A549 (cell line): Measurements from ENCODE around the gene RPTOR. TPM values are rescaled to one million over a fixed set of nuclear protein-coding genes. Genes with fewer than 3 reads are reported as not detected.

ENCODE experiments used
- ATAC-seq, 2 experiments: fragments of 200-7000 bp in 1 of 2; fragments of >200 bp in 1 of 2; cut with Nextera tagmentation in 1 of 2; cut with Tn5 transposase in 1 of 2; 3 replicates each; pipeline versions ENCODE4 v1.8.0 to v1.9.1; 2018 to 2020; ENCODE audit warnings: mild to moderate bottlenecking in 1 of 2, moderate library complexity in 1 of 2
- CTCF ChIA-PET: fragments of 300-600 bp; sonication (Branson Sonifier 250); formaldehyde crosslinking; extraction: SDS; loops from one replicate; lab custom pipeline; 2021; ENCODE audit warnings: antibody characterized with exemption, inconsistent platforms; lab: Yijun Ruan, JAX
- POLR2A ChIA-PET: fragments of 350-600 bp; formaldehyde crosslinking; extraction: SDS; loops from one replicate; lab custom pipeline; 2021; ENCODE audit warnings: antibody characterized with exemption, inconsistent platforms; lab: Yijun Ruan, JAX
- DNase-seq, 2 experiments: peaks; one replicate each; pipeline versions ENCODE4 v3.0.0 to v3.0.0-alpha.2; 2011 to 2016; ENCODE audit warnings: low read depth in 1 of 2, low spot score in 1 of 2
- FAIRE-seq: peaks from 2 replicates; lab custom pipeline; 2011; peaks lifted over from hg19 to GRCh38; lab: Jason Lieb, UNC
- H3K27ac ChIP-seq, 2 experiments: fragments of >200 bp; sonication (Bioruptor Twin); formaldehyde crosslinking; 3 replicates each; pipeline ENCODE4 v1.5.1; 2016 to 2017
- H3K4me1 ChIP-seq: fragments of >200 bp; sonication (Bioruptor Twin); formaldehyde crosslinking; 3 replicates; pipeline ENCODE4 v1.6.1; 2016
- H3K4me2 ChIP-seq: fragments of >200 bp; sonication (Bioruptor Twin); formaldehyde crosslinking; 3 replicates; pipeline ENCODE4 v1.6.1; 2016
- H3K4me3 ChIP-seq: fragments of >200 bp; sonication (Bioruptor Twin); formaldehyde crosslinking; 3 replicates; pipeline ENCODE4 v1.5.1; 2016
- H3K9me3 ChIP-seq: fragments of >200 bp; sonication (Bioruptor Twin); formaldehyde crosslinking; 3 replicates; pipeline ENCODE4 v1.6.1; 2016
- BHLHE40 ChIP-seq: IDR thresholded peaks from 2 replicates; pipeline ENCODE4 v1.6.1; 2012; ENCODE audit warnings: low read depth, low read length, inconsistent platforms
- CBX8 ChIP-seq: fragments of 200-600 bp; sonication (generic); IDR thresholded peaks from 2 replicates; pipeline ENCODE4 v1.6.1; 2016
- CHD4 ChIP-seq: fragments of 200-600 bp; sonication (generic); IDR thresholded peaks from 2 replicates; pipeline ENCODE4 v1.6.1; 2016; ENCODE audit warnings: antibody characterized with exemption, mild to moderate bottlenecking, borderline replicate concordance
- CTCF ChIP-seq: fragments of >200 bp; sonication (Bioruptor Twin); formaldehyde crosslinking; IDR thresholded peaks from 3 replicates; pipeline ENCODE4 v1.5.1; 2016
- ESRRA ChIP-seq: fragments of 150-350 bp; IDR thresholded peaks from 2 replicates; pipeline ENCODE4 v1.6.1; 2014; ENCODE audit warnings: mild to moderate bottlenecking, low read length, borderline replicate concordance
- FOSB ChIP-seq: fragments of 250-450 bp; sonication (Bioruptor Pico); IDR thresholded peaks from 2 replicates; pipeline ENCODE4 v1.5.0; 2020; ENCODE audit warnings: mild to moderate bottlenecking, moderate library complexity
- FOSL2 ChIP-seq, 2 experiments: fragments of 450-650 bp in 1 of 2; fragments of >200 bp in 1 of 2; sonication (Bioruptor Twin) in 1 of 2; formaldehyde crosslinking; IDR thresholded peaks; 2 replicates each; pipeline versions ENCODE4 v1.5.0 to v1.6.1; 2016 to 2020; ENCODE audit warnings: mild to moderate bottlenecking in 1 of 2, moderate library complexity in 1 of 2
- FOXS1 ChIP-seq: fragments of 250-450 bp; sonication (Bioruptor Pico); IDR thresholded peaks from 2 replicates; pipeline ENCODE4 v1.5.0; 2020; ENCODE audit warnings: mild to moderate bottlenecking, moderate library complexity
- GATA3 ChIP-seq: IDR thresholded peaks from 2 replicates; pipeline ENCODE4 v1.6.1; 2012; ENCODE audit warnings: borderline replicate concordance
- HDAC2 ChIP-seq: fragments of 200-600 bp; sonication (generic); IDR thresholded peaks from 2 replicates; pipeline ENCODE4 v1.6.1; 2016
- HES2 ChIP-seq: fragments of >200 bp; sonication (Bioruptor Twin); formaldehyde crosslinking; IDR thresholded peaks from 2 replicates; pipeline ENCODE4 v1.6.1; 2016
- HOXA7 ChIP-seq: fragments of 250-450 bp; sonication (Bioruptor Pico); IDR thresholded peaks from 2 replicates; pipeline ENCODE4 v1.5.0; 2020; ENCODE audit warnings: mild to moderate bottlenecking, moderate library complexity
- HOXB13 ChIP-seq: fragments of 250-450 bp; sonication (Bioruptor Pico); IDR thresholded peaks from 2 replicates; pipeline ENCODE4 v1.5.0; 2020; ENCODE audit warnings: low read depth, mild to moderate bottlenecking, moderate library complexity
- JUN ChIP-seq, 2 experiments: fragments of >200 bp; sonication (Bioruptor Twin); formaldehyde crosslinking; IDR thresholded peaks; 2 replicates in 1 of 2; 3 replicates in 1 of 2; pipeline ENCODE4 v1.6.1; 2016 to 2017
- JUNB ChIP-seq: fragments of >200 bp; sonication (Bioruptor Twin); formaldehyde crosslinking; IDR thresholded peaks from 2 replicates; pipeline ENCODE4 v1.6.1; 2016
- KDM1A ChIP-seq: fragments of 200-600 bp; sonication (generic); IDR thresholded peaks from 2 replicates; pipeline ENCODE4 v1.6.1; 2016; ENCODE audit warnings: low read depth, mild to moderate bottlenecking
- MAFK ChIP-seq: fragments of 450-650 bp; IDR thresholded peaks from 2 replicates; pipeline ENCODE4 v1.6.1; 2014; ENCODE audit not compliant: partially characterized antibody
- MAZ ChIP-seq: fragments of 150-350 bp; IDR thresholded peaks from 2 replicates; pipeline ENCODE4 v1.6.1; 2014; ENCODE audit warnings: antibody characterized with exemption, low read depth, low read length, borderline replicate concordance
- NFE2L2 ChIP-seq: fragments of 150-350 bp; conservative IDR thresholded peaks from 2 replicates; pipeline ENCODE4 v1.6.1; 2014; ENCODE audit warnings: low read length
- NR3C1 ChIP-seq: fragments of >200 bp; sonication (Bioruptor Twin); formaldehyde crosslinking; IDR thresholded peaks from 3 replicates; pipeline ENCODE4 v1.6.1; 2017
- PBX3 ChIP-seq: IDR thresholded peaks from 2 replicates; pipeline ENCODE4 v1.6.1; 2012
- POLR2AphosphoS2 ChIP-seq: conservative IDR thresholded peaks from 2 replicates; pipeline ENCODE4 v1.6.1; 2012; ENCODE audit warnings: low read length, improper control_type of control experiment, inconsistent platforms
- RAD21 ChIP-seq, 2 experiments: fragments of >200 bp in 1 of 2; sonication (Bioruptor Twin) in 1 of 2; formaldehyde crosslinking in 1 of 2; IDR thresholded peaks in 1 of 2; conservative IDR thresholded peaks in 1 of 2; 2 replicates in 1 of 2; 3 replicates in 1 of 2; pipeline ENCODE4 v1.6.1; 2012 to 2018; ENCODE audit warnings: inconsistent platforms in 1 of 2
- RARB ChIP-seq: fragments of 250-450 bp; sonication (Bioruptor Pico); IDR thresholded peaks from 2 replicates; pipeline ENCODE4 v1.8.0; 2021; ENCODE audit warnings: mild to moderate bottlenecking, moderate library complexity
- RFX5 ChIP-seq: fragments of 450-650 bp; IDR thresholded peaks from 2 replicates; pipeline ENCODE4 v1.7.1; 2014; ENCODE audit warnings: antibody characterized with exemption, mild to moderate bottlenecking, moderate library complexity
- SMC3 ChIP-seq: fragments of >200 bp; sonication (Bioruptor Twin); formaldehyde crosslinking; IDR thresholded peaks from 3 replicates; pipeline ENCODE4 v1.6.1; 2018; ENCODE audit warnings: inconsistent platforms
- SREBF2 ChIP-seq: fragments of 450-650 bp; IDR thresholded peaks from 2 replicates; pipeline ENCODE4 v1.6.1; 2014; ENCODE audit warnings: mild to moderate bottlenecking, moderate library complexity
- TP53 ChIP-seq: fragments of 250-450 bp; sonication (Bioruptor Pico); IDR thresholded peaks from 2 replicates; pipeline ENCODE4 v1.5.0; 2021; ENCODE audit warnings: mild to moderate bottlenecking, moderate library complexity
- ZNF302 ChIP-seq: fragments of 250-450 bp; sonication (Bioruptor Pico); IDR thresholded peaks from 2 replicates; pipeline ENCODE4 v1.9.0; 2021; ENCODE audit warnings: inconsistent platforms, mild to moderate bottlenecking, moderate library complexity
- WGBS: methylation state at CpG from one replicate; pipeline ENCODE4 v1.1.6; 2017; ENCODE audit errors: missing lambda C conversion rate; 5-methylcytosine and 5-hydroxymethylcytosine counted together
- polyA plus RNA-seq, 4 experiments: library from polyadenylated mRNA; depleted of rRNA in 3 of 4; stranded (reverse); fragments of >200 nt; fragmentation: RNase III in 1 of 4; extraction: RNeasy Plus Mini Kit Qiagen cat#74134 plus additional on column Dnase treatment in 1 of 4; gene quantifications; 2 replicates in 3 of 4; 3 replicates in 1 of 4; pipeline ENCODE4 v1.2.3, GENCODE V29; 2011 to 2017

RPTOR gene
- polyA plus RNA-seq, 2 of the 4 experiments (the other 2 are of a cell fraction) = 10.8 to 27.1 TPM

DNA sequence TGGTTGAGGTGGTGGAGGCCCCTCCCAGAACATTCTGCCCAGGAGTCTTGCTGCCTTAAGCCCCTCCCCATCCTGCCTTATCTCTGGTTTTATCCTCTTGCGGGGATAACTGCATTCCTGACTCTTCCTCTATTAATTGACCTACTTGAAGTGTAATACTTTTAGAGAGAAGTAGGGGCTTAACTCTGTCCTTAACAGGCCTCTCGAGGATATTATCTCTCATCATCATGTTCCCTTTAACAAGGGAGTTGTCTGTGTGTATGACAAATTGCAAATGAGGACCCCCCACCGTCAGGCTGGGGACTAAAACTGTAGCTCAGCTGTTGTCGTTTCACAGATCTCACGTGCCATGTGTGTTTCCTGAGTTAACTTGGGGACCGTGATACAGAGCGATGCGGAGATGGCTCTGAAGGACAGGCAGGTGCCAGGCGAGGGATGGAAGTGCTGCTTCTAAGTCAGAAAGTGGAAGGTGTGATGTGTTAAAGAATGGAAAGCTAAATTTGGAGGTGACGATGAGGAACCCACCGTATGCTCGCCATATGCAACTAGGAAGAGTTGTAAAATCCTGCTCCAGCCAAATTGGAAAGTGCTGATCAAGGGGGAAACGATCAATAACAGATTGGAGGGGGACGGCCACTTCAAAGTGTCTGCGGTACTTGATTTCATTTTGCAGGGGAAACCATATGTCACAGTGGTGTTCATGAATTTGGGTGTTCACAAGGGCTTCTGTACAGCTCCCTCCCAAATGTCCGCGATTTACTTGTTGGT lies 106.3 kb downstream of the RPTOR start:
- Histone ChIP-seq H3K9me3 (peaks cover 20% of the 10 kb centered on the region), H3K4me2 (no peak overlapping the region), H3K27ac (no peak overlapping the region), H3K4me3 (no peak overlapping the region), H3K4me1 (no peaks in the 10 kb centered on the region)
- no peak for DNase-seq
- CTCF ChIA-PET = interaction anchor here (0.6 to 2.9 kb wide), 14 partner anchors 10 to 225 kb away, joined by 3 to 15 read pairs (median 4); no protein-coding TSS in a partner anchor
- ATAC-seq = no peak
- no peak for TF ChIP-seq CTCF
- no peak for TF ChIP-seq NFE2L2
- TF ChIP-seq MAFK = peak; percentile 17
- no peak for TF ChIP-seq FOSL2 (IDR thresholded peaks at IDR 0.05)
- TF ChIP-seq FOSL2 (CRISPR knock-in tag; IDR thresholded peaks at IDR 0.05) = no peak
- TF ChIP-seq SREBF2 = no peak
- no peak for TF ChIP-seq TP53 (CRISPR knock-in tag)
- no peak for TF ChIP-seq CBX8
- 92% methylated on average over 17 of the region's 17 CpGs for WGBS
- no peak for FAIRE-seq
- POLR2A ChIA-PET = no interaction called here

- DNase-seq = no peak
- no peak for TF ChIP-seq ZNF302 (CRISPR knock-in tag)
- TF ChIP-seq NR3C1 = no peak
- no peak for TF ChIP-seq SMC3
- no peak for TF ChIP-seq HDAC2
- no peak for TF ChIP-seq KDM1A
- TF ChIP-seq JUN (IDR thresholded peaks at IDR 0.05) = no peak
- no peak for TF ChIP-seq FOXS1
- no peak for TF ChIP-seq RAD21 (conservative IDR thresholded peaks at IDR 0.05 in 1 of 2, IDR thresholded peaks at IDR 0.05 in 1 of 2)
- no peak for TF ChIP-seq FOSB (CRISPR knock-in tag)
- no peak for TF ChIP-seq BHLHE40
- TF ChIP-seq POLR2AphosphoS2 = no peak
- Histone ChIP-seq H3K4me1 (no peaks in the 10 kb centered on the region), H3K4me2 (no peak overlapping the region), H3K4me3 (no peak overlapping the region), H3K9me3 (peaks cover 35% of the 10 kb centered on the region), H3K27ac (no peak overlapping the region)
- FAIRE-seq = no peak
- CTCF ChIA-PET = interaction anchor here (0.9 to 1.4 kb wide), 2 partner anchors 13 to 77 kb away, joined by 3 read pairs; no protein-coding TSS in a partner anchor
- no peak for ATAC-seq
- 75% methylated on average over 3 of the region's 3 CpGs for WGBS
- POLR2A ChIA-PET = no interaction called here
Observed at GRCh38 chr17:80652756-80653330, 108.2 kb downstream of the RPTOR start.

DNA sequence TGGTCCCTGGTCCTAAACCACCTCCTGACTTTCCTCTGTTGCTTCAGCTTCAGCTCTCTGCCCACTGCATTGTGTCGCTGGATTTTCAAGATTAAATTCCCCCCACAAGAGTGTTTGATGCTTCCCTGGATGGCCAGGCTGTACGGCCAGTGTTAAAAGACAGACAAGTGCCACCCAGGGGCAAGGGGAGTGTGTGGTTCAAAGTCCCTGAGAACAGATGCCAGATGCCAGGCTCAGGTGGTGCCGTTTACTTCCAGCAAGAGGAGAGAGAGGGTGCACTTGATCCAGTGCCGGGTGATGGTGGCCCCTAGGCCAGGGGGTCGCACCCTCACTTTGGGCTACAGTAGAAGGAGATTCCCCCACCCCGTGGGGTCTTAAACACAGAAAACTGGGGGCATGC lies 109.2 kb downstream of the RPTOR start:
- ATAC-seq (no peak), FAIRE-seq (no peak), DNase-seq (no peak)
- 94% methylated on average over 6 of the region's 6 CpGs for WGBS
- Histone ChIP-seq H3K4me1 (no peaks in the 10 kb centered on the region), H3K27ac (no peak overlapping the region), H3K9me3 (peaks cover 37% of the 10 kb centered on the region), H3K4me2 (no peak overlapping the region), H3K4me3 (no peak overlapping the region)
- ChIA-PET POLR2A (no interaction called here), CTCF (interaction anchor here (1.3 to 2.2 kb wide), 4 partner anchors 9 to 22 kb away, joined by 3 to 5 read pairs (median 4); no protein-coding TSS in a partner anchor)
- no peak for TF ChIP-seq HOXA7
- TF ChIP-seq JUNB = no peak
- TF ChIP-seq MAZ = no peak
- TF ChIP-seq RFX5 = no peak
- no peak for TF ChIP-seq PBX3
- TF ChIP-seq BHLHE40 = no peak
- no peak for TF ChIP-seq ESRRA
- TF ChIP-seq POLR2AphosphoS2 = no peak
- no peak for TF ChIP-seq SREBF2
- no peak for TF ChIP-seq NFE2L2
- no peak for TF ChIP-seq CTCF
- TF ChIP-seq FOSL2 (IDR thresholded peaks at IDR 0.05) = no peak
- no peak for TF ChIP-seq FOSL2 (CRISPR knock-in tag; IDR thresholded peaks at IDR 0.05)
- TF ChIP-seq RARB (CRISPR knock-in tag) = no peak
- no peak for TF ChIP-seq HOXB13
- no peak for TF ChIP-seq SMC3
- no peak for TF ChIP-seq HES2
- TF ChIP-seq GATA3 = no peak
- TF ChIP-seq CHD4 = no peak
